Common myeloid progenitor, CD34-positive (primary cell): ENCODE measurements around the gene SPACA7.

Experiments
- CTCF ChIA-PET: fragments of 350-600 bp; sonication (Branson Sonifier 250); formaldehyde crosslinking; loops from one replicate; lab custom pipeline; 2021; ENCODE audit warnings: antibody characterized with exemption; lab: Charles Lee
- POLR2A ChIA-PET: fragments of 350-600 bp; sonication (Branson Sonifier 250); formaldehyde crosslinking; loops from one replicate; lab custom pipeline; 2021; ENCODE audit warnings: antibody characterized with exemption; lab: Charles Lee
- DNase-seq, 3 donors: peaks; one replicate each; pipeline versions ENCODE4 v3.0.0 to v3.0.0-alpha.2; 2013
- H3K27ac ChIP-seq, 2 experiments: 1 replicate in 1 of 2; 2 replicates in 1 of 2; pipeline ENCODE4 v1.7.0; 2013; ENCODE audit warnings: inconsistent platforms in 2 of 2, low read length in 2 of 2, mild to moderate bottlenecking in 2 of 2, low read depth in 1 of 2, moderate library complexity in 1 of 2; ENCODE audit not compliant: severe bottlenecking in 2 of 2, insufficient read depth in 1 of 2, poor library complexity in 1 of 2
- H3K27me3 ChIP-seq, 5 experiments: replicated peaks in 2 of 5; 1 replicate in 3 of 5; 2 replicates in 2 of 5; pipeline versions ENCODE4 v1.6.1 to v1.7.0; 2013; ENCODE audit warnings: low read length in 4 of 5, mild to moderate bottlenecking in 2 of 5, moderate library complexity in 2 of 5, inconsistent platforms in 1 of 5; ENCODE audit not compliant: insufficient read depth in 5 of 5, control insufficient read depth in 4 of 5
- H3K36me3 ChIP-seq, 4 experiments: 1 replicate in 2 of 4; 2 replicates in 2 of 4; pipeline versions ENCODE4 v1.6.1 to v1.7.0; 2013; ENCODE audit warnings: low read length in 3 of 4, control low read depth in 1 of 4, mild to moderate bottlenecking in 1 of 4; ENCODE audit not compliant: control insufficient read depth in 4 of 4, insufficient read depth in 4 of 4
- H3K4me1 ChIP-seq, 4 experiments: 1 replicate in 3 of 4; 2 replicates in 1 of 4; pipeline versions ENCODE4 v1.6.1 to v1.7.1; 2013; ENCODE audit warnings: low read length in 3 of 4, mild to moderate bottlenecking in 3 of 4, control low read depth in 1 of 4, inconsistent platforms in 1 of 4, moderate library complexity in 1 of 4; ENCODE audit not compliant: control insufficient read depth in 4 of 4, insufficient read depth in 4 of 4; ENCODE audit errors: control extremely low read depth in 1 of 4
- H3K4me3 ChIP-seq, 7 experiments: 1 replicate in 4 of 7; 2 replicates in 3 of 7; pipeline versions ENCODE4 v1.5.1 to v1.7.0; 2013; ENCODE audit warnings: mild to moderate bottlenecking in 7 of 7, low read length in 6 of 7, moderate library complexity in 6 of 7, inconsistent platforms in 2 of 7, low read depth in 2 of 7, control low read depth in 1 of 7; ENCODE audit not compliant: insufficient read depth in 4 of 7, control insufficient read depth in 1 of 7; ENCODE audit errors: extremely low read depth in 1 of 7
- H3K9me3 ChIP-seq, 5 experiments: 1 replicate in 4 of 5; 2 replicates in 1 of 5; pipeline versions ENCODE4 v1.6.1 to v1.7.1; 2013; ENCODE audit warnings: low read length in 4 of 5, mild to moderate bottlenecking in 2 of 5, inconsistent platforms in 1 of 5, low read depth in 1 of 5, moderate library complexity in 1 of 5; ENCODE audit not compliant: control insufficient read depth in 4 of 5, insufficient read depth in 2 of 5; ENCODE audit errors: control extremely low read depth in 1 of 5
- WGBS: methylation state at CpG from one replicate; pipeline ENCODE4 v1.1.5; 2013; ENCODE audit not compliant: insufficient coverage; 5-methylcytosine and 5-hydroxymethylcytosine counted together

SPACA7 gene

GRCh38 chr13:112446867-112447266 is 70.7 kb downstream of the SPACA7 start:
- Histone ChIP-seq H3K9me3 (no peaks in the 10 kb centered on the region), H3K4me3 (no peak overlapping the region), H3K36me3 (no peaks in the 10 kb centered on the region), H3K27me3 (peaks cover 0 to 63% (median 8%) of the 10 kb centered on the region in 5 experiments), H3K4me1 (no peaks in the 10 kb centered on the region), H3K27ac (no peak overlapping the region)
- WGBS = 97% methylated on average over 13 of the region's 14 CpGs
- ChIA-PET CTCF (interaction anchor here (2.0 kb wide), 1 partner anchor 973 kb away, joined by 6 read pairs; no protein-coding TSS in a partner anchor), POLR2A (no interaction called here)
- DNase-seq = no peak

DNA sequence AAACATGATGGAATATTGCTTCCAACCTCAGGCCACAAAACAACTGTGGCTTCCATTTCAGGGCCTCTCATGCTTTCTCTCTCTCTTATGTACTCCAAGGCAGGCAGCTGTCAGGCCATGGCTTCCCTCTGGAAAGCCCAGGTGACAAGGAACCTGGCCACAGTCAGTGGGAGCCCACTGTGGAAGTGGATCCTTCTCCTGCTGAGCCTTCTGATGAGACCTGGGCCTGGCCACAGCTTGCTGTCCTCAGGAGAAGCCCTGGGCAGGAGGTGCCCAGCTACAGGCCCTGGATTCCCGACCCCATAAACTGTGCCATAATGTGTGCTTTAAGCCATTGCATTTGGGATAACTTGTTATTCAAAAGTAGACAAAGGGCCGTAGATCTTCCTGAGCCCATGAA is 71.2 kb downstream of the SPACA7 start:
- CTCF ChIA-PET = interaction anchor here (2.0 kb wide), 1 partner anchor 973 kb away, joined by 6 read pairs; no protein-coding TSS in a partner anchor
- 96% methylated on average over 2 of the region's 2 CpGs for whole genome bisulfite sequencing

GRCh38 chr13:112447761-112448603 is 71.8 kb downstream of the SPACA7 start:
- Histone ChIP-seq H3K27me3 (peaks cover 0 to 58% (median 8%) of the 10 kb centered on the region in 5 experiments), H3K4me1 (no peaks in the 10 kb centered on the region), H3K27ac (no peak overlapping the region), H3K36me3 (no peaks in the 10 kb centered on the region), H3K9me3 (no peaks in the 10 kb centered on the region), H3K4me3 (no peak overlapping the region)
- ChIA-PET CTCF (interaction anchor here (2.0 kb wide), 1 partner anchor 974 kb away, joined by 6 read pairs; no protein-coding TSS in a partner anchor), POLR2A (no interaction called here)
- no peak for DNase-seq
- WGBS = 93% methylated on average over 18 of the region's 27 CpGs

More for the DNA sequence above, 71.2 kb downstream of the SPACA7 start:
- Histone ChIP-seq H3K4me3 (no peak overlapping the region), H3K9me3 (no peaks in the 10 kb centered on the region), H3K27me3 (peaks cover 0 to 64% (median 8%) of the 10 kb centered on the region in 5 experiments), H3K4me1 (no peaks in the 10 kb centered on the region), H3K36me3 (no peaks in the 10 kb centered on the region), H3K27ac (no peak overlapping the region)
- DNase-seq = no peak
- POLR2A ChIA-PET = no interaction called here

DNA sequence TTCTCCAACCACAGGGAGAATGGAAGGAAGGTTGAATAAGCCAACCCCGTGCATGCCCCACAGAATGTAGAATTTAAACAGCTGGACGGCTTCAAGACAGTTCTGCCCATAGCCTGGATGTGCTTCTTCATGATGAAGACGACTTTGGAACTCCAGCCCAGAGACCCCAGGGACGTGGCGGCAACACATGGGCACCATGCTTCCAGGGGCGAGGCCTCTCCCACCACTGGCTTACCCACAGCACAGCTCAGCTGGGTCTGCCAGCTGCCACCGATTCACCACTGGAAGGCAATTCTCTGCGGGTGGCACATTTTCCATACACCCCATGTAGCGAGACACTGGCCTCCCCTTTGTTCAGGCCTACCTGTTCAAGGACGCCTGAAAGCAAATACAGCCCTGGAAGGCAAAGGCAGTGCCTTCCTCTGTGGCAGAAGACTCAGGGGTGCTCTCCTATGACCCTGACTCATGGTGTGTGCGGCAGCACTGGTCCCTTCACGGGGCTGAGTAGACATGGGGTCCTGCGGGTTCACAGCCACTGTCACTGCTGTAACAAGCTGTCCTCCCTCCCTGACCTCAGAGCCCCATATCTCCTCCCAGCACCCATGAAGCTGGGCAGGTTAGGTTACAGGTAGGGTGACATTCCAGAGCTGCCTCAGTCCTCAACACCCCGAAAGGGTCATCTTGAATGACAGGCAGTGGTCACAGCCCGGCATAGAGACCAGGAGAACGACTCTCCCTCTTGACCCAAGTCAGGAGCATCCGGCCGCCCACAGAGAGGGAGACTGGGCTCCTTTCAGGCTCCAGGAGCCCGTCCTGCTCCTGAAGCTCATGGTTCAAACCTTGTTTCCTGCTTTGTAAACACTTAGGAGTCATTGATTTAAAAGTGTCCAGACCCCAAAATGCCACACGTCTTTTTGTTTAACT is 72.7 kb downstream of the SPACA7 start:
- H3K27ac ChIP-seq = no peak overlapping the region
- 78% methylated on average over 19 of the region's 20 CpGs for WGBS
- DNase-seq = no peak
- H3K36me3 ChIP-seq = no peaks in the 10 kb centered on the region
- no peaks in the 10 kb centered on the region for H3K4me1 ChIP-seq
- POLR2A ChIA-PET = no interaction called here
- H3K4me3 ChIP-seq = no peak overlapping the region
- CTCF ChIA-PET = no interaction called here
- peaks cover 0 to 50% (median 2%) of the 10 kb centered on the region in 5 experiments for H3K27me3 ChIP-seq
- no peaks in the 10 kb centered on the region for H3K9me3 ChIP-seq

- DNase-seq = no peak
- no peaks in the 10 kb centered on the region for H3K4me1 ChIP-seq
- H3K9me3 ChIP-seq = no peaks in the 10 kb centered on the region
- 70% methylated on average over 9 of the region's 16 CpGs for WGBS
- H3K27me3 ChIP-seq = peaks cover 0 to 51% (median 2%) of the 10 kb centered on the region in 5 experiments
- no peak overlapping the region for H3K27ac ChIP-seq
- ChIA-PET CTCF (no interaction called here), POLR2A (no interaction called here)
- no peak overlapping the region for H3K4me3 ChIP-seq
- H3K36me3 ChIP-seq = no peaks in the 10 kb centered on the region
These were observed 73.4 kb downstream of the SPACA7 start for GRCh38 chr13:112449545-112449930.

DNA sequence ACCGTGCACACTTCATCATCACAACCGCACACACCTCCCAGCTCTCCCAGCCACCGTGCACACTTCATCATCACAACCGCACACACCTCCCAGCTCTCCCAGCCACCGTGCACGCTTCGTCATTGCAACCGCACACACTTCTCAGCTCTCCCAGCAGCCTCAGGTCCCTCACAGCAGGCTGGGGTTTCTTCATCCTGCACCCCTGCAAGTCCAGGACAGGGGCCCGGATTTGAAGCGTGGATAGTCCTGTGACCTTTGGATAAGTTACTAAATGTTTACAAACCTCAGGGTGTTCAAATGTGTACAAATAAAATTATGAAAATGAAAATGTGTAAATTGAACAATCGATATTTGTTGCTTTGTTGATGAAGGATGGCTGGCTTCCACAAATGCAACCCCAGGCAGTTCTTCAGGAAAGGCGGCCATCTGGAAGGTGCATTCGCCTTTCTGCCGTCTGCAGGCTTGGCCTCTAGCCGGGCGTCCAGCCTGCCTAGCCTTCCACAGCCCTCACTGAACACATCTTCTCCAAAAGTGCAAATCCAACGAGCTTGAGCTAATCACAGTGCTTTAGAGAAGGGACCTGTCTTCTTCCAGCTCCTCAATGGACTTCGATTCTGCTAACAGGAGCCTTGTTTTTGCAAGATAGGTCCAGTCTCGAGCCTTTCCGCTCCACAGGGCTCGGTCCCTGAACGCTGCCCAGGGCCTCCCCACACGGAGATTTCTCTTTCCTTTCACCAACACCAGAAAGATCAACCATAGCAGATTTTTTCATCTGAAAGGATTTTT is 74.2 kb downstream of the SPACA7 start:
- Histone ChIP-seq H3K9me3 (no peaks in the 10 kb centered on the region), H3K4me1 (no peaks in the 10 kb centered on the region), H3K27ac (no peak overlapping the region), H3K27me3 (peaks cover 0 to 43% (median 2%) of the 10 kb centered on the region in 5 experiments), H3K36me3 (no peaks in the 10 kb centered on the region), H3K4me3 (no peak overlapping the region)
- DNase-seq = no peak
- POLR2A ChIA-PET = no interaction called here
- WGBS = 88% methylated on average over 14 of the region's 23 CpGs
- CTCF ChIA-PET = no interaction called here
